Stimulated activated CD4-positive, alpha-beta T cell treated with anti-CD3 and anti-CD28 coated beads, Interleukin-12 subunit alpha, Interleukin-12 subunit beta, amount 100 ng/mL, for 4 hours (primary cell): Measurements from ENCODE around the gene MT4.

Experiments
- DNase-seq: peaks from one replicate; pipeline ENCODE4 v3.0.0-alpha.2; 2020

The MT4 gene

GRCh38 chr16:56564793-56565477 is at the start of gene MT4:
Gene MT4 (plus strand): TSS chr16:56565073. CDS start chr16:56565129, 56 bp downstream.
- no peak for DNase-seq

- DNase-seq = no peak
Observed at GRCh38 chr16:56515665-56516064, 49.2 kb upstream of the MT4 start.

GRCh38 chr16:56517206-56517605 is 47.7 kb upstream of the MT4 start:
- no peak for DNase-seq

- DNase-seq = no peak
Observed at GRCh38 chr16:56518425-56518824, 46.4 kb upstream of the MT4 start.

GRCh38 chr16:56519459-56520250 is 45.2 kb upstream of the MT4 start, which contains the start of gene BBS2:
Gene BBS2 (minus strand): TSS chr16:56520024. CDS start chr16:56519862, 162 bp downstream.
- DNase-seq = peak; percentile 90

GRCh38 chr16:56520251-56520577 is 44.7 kb upstream of the MT4 start:
- DNase-seq = no peak

GRCh38 chr16:56525236-56525635 is 39.6 kb upstream of the MT4 start:
- no peak for DNase-seq

- no peak for DNase-seq
Observed at GRCh38 chr16:56530872-56531271, 34.0 kb upstream of the MT4 start.

- DNase-seq = no peak
Observed at GRCh38 chr16:56532714-56533113, 32.2 kb upstream of the MT4 start.

- DNase-seq = no peak
Observed at GRCh38 chr16:56534847-56535383, 30.0 kb upstream of the MT4 start.

- no peak for DNase-seq
Observed at GRCh38 chr16:56538331-56538730, 26.5 kb upstream of the MT4 start.

- no peak for DNase-seq
Observed at GRCh38 chr16:56539656-56540055, 25.2 kb upstream of the MT4 start.

- no peak for DNase-seq
Observed at GRCh38 chr16:56542039-56542438, 22.8 kb upstream of the MT4 start.

GRCh38 chr16:56547120-56547948 is 17.5 kb upstream of the MT4 start:
- DNase-seq = no peak

GRCh38 chr16:56547949-56548567 is 16.8 kb upstream of the MT4 start:
- no peak for DNase-seq

- no peak for DNase-seq
Observed at GRCh38 chr16:56549161-56549560, 15.7 kb upstream of the MT4 start.

GRCh38 chr16:56549744-56550385 is 15.0 kb upstream of the MT4 start:
- DNase-seq = no peak

GRCh38 chr16:56551796-56552738 is 12.8 kb upstream of the MT4 start:
- DNase-seq = no peak

- DNase-seq = no peak
Observed at GRCh38 chr16:56554441-56554840, 10.4 kb upstream of the MT4 start.

GRCh38 chr16:56558024-56558747 is 6.7 kb upstream of the MT4 start:
- no peak for DNase-seq
